EH (cell line): ENCODE data around the gene SAMD8.

Source experiments
- DNase-seq: peaks from one replicate; pipeline ENCODE4 v3.0.0-alpha.2; 2015; ENCODE audit warnings: low read depth

SAMD8 gene

GRCh38 chr10:75111365-75111906 is at the start of gene SAMD8:
Gene SAMD8, plus strand, starts transcription at chr10:75111656. Its CDS starts 38,873 bp downstream, at chr10:75150529.
- DNase-seq, result peak; percentile 97

- DNase-seq, result no peak
Measured at GRCh38 chr10:75061709-75062505, 49.5 kb upstream of the SAMD8 start.

DNA sequence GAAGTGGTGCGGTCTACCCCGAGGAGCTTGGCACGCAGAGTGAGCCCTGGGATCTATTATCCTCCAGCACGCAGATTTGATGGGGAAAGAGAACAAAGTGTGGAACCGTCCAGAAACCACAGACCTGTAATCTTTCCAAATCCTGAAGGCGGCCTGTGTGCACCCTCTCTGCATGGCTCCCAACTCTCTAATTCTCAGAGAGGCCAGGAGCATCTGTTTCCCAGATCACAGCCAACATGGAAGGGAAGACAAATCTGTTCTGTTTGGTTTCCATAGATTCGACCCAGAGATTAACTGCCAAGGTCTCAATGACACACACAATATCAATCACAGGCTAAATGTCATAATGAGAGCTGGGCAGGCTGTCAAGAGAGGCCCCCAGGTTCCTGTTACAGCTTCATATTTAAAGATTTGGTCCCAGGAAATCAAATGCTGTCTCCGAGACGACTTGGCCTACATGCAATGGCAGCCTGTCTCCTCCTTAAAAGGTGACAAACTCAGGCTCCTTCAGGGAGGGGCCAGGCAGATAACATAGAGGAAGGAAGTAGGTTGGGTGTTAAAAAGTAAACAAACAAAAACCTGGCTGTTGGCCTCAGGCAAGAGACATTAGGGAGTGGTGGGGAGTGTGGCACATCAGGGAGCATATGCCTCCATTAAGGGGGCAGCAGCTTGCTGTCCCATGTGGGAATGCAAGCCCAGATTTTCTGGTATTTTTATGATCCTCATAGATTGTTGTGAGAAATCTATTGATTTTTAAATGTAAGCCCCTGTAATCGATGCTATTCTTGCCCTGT is 48.8 kb upstream of the SAMD8 start:
- DNase-seq, result peak; percentile 34

GRCh38 chr10:75063461-75064230 is 47.8 kb upstream of the SAMD8 start:
- DNase-seq, result no peak

DNA sequence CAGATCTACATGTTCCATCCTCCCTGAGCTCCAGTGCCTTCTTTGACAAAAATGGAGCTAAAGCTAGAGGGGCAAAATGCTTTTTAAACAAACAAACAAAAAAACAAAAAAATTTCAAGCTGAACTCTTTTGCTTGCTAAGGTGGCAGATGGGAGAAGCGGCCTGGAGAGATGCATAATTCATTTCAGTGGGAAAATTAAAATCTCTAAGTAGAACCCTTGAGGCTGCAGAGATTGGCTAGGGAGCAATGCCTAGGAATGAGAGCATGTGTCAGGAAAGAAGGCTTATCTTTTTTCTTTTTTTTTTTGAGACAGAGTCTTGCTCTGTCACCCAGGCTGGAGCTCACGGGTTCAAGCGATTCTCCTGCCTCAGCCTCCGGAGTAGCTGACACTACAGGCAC is 46.4 kb upstream of the SAMD8 start:
- DNase-seq, result no peak

- no peak for DNase-seq
Measured at GRCh38 chr10:75066271-75066670, 45.2 kb upstream of the SAMD8 start.

GRCh38 chr10:75067272-75067671 is 44.2 kb upstream of the SAMD8 start:
- DNase-seq, result no peak

DNA sequence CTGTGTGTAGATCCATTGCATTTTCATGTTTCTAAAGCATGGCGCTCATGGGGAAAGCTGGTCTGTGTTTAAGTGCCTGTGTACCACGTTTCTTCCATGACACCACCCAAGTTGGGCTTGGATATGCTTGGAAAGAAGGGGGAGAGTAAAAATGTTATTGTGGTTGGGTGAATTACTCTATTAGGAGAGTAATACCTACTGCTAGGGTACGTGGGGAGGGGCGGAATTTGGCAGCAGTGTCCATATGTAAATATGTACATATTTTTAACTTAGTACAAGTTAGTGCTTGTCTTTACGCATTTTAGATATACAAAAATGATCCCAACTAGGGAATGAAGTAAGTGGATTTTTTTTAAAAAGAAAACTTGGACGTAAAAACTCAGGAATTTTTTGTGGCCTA is 42.9 kb upstream of the SAMD8 start:
- DNase-seq, result no peak

DNA sequence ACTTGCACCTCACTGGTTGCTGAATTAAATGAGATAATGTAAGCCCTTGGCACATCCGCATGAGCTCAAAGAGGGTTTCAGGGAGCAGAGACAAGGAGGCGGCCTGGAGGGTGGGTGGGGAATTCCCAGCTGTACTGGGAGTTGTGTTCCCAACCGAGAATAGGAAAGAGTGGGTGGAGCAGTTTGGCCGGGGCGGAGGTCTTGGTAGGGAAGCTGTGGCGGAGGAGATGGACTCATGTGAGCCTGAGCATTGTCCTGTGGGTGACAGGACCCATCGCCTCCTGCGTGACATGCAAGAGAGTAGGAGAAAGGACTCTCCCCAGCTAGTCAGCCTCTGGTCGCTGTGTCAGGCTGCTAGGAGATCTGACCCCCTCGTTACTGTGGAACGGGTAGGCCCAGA is 41.0 kb upstream of the SAMD8 start:
- DNase-seq, result no peak

- peak; percentile 14 for DNase-seq
Measured at GRCh38 chr10:75070961-75071428, 40.5 kb upstream of the SAMD8 start.

DNA sequence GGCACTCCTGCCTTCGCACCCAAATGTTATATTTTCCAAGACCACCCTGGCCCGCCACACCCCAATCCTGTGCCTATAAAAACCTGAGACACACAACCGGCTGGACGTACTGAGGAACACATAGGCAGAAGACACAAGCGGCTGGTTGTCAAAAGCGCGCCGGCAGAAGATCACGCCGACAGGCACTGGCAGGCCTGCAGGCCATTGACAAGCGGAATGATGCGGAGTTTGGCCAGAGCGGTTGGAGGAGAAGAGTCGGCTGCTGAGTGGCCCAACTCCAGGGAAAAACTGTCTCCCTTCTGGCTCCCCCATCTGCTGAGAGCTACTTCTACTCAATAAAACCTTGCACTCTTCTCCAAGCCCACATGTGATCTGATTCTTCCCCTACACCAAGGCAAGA is 39.7 kb upstream of the SAMD8 start:
- DNase-seq, result no peak

DNA sequence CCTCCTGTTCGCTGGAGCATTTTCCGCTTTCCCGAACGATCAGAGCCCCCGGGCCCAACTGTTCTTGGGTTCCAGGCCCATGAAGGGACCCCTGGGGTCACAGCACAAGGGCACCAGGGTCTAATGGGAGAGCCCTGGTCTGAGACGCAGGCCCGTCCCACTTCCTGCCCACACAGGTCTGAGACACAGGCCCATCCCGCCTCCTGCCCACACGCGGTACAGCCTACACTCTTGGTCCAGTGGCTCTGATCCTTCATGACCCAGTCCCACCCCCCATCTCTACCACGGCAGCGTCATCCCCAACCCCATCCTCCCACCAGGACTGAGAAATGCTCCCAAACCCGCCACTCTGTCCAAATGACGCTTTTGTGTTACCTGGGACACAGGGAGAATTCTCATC is 38.7 kb upstream of the SAMD8 start:
- no peak for DNase-seq

- DNase-seq, result no peak
Measured at GRCh38 chr10:75073442-75073841, 38.0 kb upstream of the SAMD8 start.

DNA sequence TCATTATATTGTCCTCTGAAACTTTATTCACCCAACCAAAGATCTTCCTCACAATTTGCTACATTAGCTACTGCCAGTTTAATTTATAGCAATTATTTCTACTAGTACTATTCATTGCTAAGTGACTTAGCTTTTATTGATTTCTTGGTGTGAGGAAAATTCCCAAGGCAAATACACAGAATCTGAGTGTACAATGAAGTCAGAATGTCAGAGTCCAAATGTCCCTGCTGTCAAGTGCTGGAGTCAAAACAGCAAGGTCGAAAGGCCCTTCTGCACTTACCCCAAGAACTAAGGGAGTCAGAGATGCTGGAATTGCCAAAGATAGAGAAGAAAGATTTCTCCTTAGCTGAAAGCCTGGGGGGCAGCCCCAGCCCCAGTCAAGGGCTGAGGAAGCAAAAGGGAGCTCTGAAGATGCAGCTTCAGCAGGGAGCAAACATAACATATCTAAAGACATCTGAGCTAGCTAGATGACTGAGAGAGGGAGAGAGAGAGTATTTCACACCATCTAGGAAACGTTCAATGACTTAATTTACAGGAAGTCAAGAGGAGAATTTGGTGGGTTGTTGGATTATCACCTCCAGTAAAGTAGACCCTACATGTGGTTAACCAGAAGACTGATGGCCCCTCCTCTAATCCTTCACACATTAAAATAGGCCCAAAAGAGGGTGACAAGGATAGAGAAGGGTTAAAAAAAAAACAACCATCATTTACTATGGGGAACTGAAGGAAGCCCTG is 36.6 kb upstream of the SAMD8 start:
- DNase-seq, result no peak

GRCh38 chr10:75076348-75076747 is 35.1 kb upstream of the SAMD8 start:
- DNase-seq, result no peak

- DNase-seq, result no peak
Measured at GRCh38 chr10:75079436-75080083, 31.9 kb upstream of the SAMD8 start.

DNA sequence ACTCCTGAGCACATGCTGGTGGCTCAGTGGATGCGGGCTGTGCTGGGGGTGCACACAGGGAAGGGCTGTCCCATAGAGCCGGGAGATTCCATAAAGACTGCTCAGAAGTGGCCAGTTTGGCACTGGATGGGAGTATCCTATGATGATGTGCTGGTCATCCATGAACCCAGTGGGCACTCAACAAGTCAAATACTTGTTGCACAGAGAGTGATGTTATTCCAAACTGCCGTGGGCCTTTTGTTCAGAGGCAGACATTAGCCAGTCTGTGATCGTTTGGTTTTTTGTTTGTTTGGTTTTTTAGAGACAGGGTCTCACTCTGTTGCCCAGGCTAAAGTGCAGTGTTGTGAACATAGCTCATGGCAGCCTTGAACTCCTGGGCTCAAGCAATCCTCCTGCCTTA is 30.9 kb upstream of the SAMD8 start:
- no peak for DNase-seq

DNA sequence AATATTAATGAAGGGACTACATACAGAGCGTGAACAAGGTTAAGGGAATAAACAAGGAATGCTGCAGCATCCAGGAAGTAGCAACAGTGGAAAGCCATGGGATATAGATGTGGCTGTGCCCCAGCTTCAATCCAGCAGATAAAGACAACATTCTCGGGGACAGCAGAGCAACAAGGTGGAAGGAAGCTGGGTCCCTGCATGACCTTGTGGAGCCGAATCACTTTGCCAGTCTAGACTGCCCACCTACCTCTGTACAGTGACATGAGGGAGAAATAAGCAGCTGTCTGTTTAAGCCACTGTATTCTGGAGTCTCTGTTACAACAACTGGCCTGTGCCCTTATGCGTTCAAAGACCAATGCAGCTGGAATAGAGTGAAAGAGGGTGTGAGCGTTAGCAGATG is 30.1 kb upstream of the SAMD8 start:
- DNase-seq, result no peak

GRCh38 chr10:75083972-75084833 is 27.3 kb upstream of the SAMD8 start:
- DNase-seq, result peak; percentile 45

- DNase-seq, result no peak
Measured at GRCh38 chr10:75084834-75085384, 26.5 kb upstream of the SAMD8 start.
